MCF 10A (cell line): ENCODE measurements around the gene ZNF215. TPM values are rescaled to one million over a fixed set of nuclear protein-coding genes. Genes with fewer than 3 reads are reported as not detected.

ENCODE experiments used
- BruUV-seq: library from RNA; stranded (reverse); fragments of 400-500 nt; replicated peaks from 2 replicates; lab custom pipeline; 2021; lab: Mats Ljungman, UMichigan
- CTCF ChIA-PET: fragments of 300-600 bp; sonication (Branson Sonifier 250); formaldehyde crosslinking; extraction: SDS; loops from one replicate; lab custom pipeline; 2021; ENCODE audit warnings: antibody characterized with exemption, inconsistent platforms; lab: Yijun Ruan, JAX
- POLR2A ChIA-PET: fragments of 300-600, 350-650 bp; sonication (Branson Sonifier 250); formaldehyde crosslinking; extraction: SDS; loops from one replicate; lab custom pipeline; 2020; ENCODE audit warnings: antibody characterized with exemption, inconsistent platforms; lab: Yijun Ruan, JAX
- DNase-seq: peaks from one replicate; pipeline ENCODE4 v3.0.0-alpha.2; 2018; ENCODE audit not compliant: unreplicated experiment
- H3K27ac Mint-ChIP-seq: one replicate; pipeline ENCODE4 v1.8.0; 2022; ENCODE audit warnings: mild to moderate bottlenecking, low read depth, mixed read lengths; ENCODE audit not compliant: unreplicated experiment
- H3K27me3 Mint-ChIP-seq: one replicate; pipeline ENCODE4 v1.8.0; 2022; ENCODE audit warnings: mixed read lengths; ENCODE audit not compliant: insufficient read depth, unreplicated experiment
- H3K36me3 Mint-ChIP-seq: one replicate; pipeline ENCODE4 v1.8.0; 2022; ENCODE audit warnings: mild to moderate bottlenecking, moderate library complexity, mixed read lengths; ENCODE audit not compliant: insufficient read depth, unreplicated experiment
- H3K4me1 Mint-ChIP-seq: one replicate; pipeline ENCODE4 v1.8.0; 2022; ENCODE audit warnings: mixed read lengths; ENCODE audit not compliant: insufficient read depth, unreplicated experiment
- H3K4me3 Mint-ChIP-seq: one replicate; pipeline ENCODE4 v1.8.0; 2022; ENCODE audit warnings: mild to moderate bottlenecking, moderate library complexity, mixed read lengths; ENCODE audit not compliant: unreplicated experiment
- H3K9me3 Mint-ChIP-seq: one replicate; pipeline ENCODE4 v1.8.0; 2022; ENCODE audit warnings: mixed read lengths; ENCODE audit not compliant: unreplicated experiment
- intact Hi-C: fragments of 100-400 bp; cut with micrococcal nuclease; formaldehyde crosslinking; loops from 2 replicates; pipeline ENCODE4 v1.14.1; 2022
- total RNA-seq: library from RNA; stranded (reverse); gene quantifications from 2 replicates; pipeline ENCODE4 v1.2.3, GENCODE V29; 2022
- TF ChIP-seq, protein P1 (sequence below): fragments of 200-600 bp; IDR thresholded peaks from one replicate; pipeline ENCODE4 v1.8.0; 2022; ENCODE audit warnings: antibody characterized with exemption, mild to moderate bottlenecking; ENCODE audit not compliant: unreplicated experiment

Gene ZNF215
- total RNA-seq, 1 experiment from 2014 or later, result 11.1 TPM

DNA sequence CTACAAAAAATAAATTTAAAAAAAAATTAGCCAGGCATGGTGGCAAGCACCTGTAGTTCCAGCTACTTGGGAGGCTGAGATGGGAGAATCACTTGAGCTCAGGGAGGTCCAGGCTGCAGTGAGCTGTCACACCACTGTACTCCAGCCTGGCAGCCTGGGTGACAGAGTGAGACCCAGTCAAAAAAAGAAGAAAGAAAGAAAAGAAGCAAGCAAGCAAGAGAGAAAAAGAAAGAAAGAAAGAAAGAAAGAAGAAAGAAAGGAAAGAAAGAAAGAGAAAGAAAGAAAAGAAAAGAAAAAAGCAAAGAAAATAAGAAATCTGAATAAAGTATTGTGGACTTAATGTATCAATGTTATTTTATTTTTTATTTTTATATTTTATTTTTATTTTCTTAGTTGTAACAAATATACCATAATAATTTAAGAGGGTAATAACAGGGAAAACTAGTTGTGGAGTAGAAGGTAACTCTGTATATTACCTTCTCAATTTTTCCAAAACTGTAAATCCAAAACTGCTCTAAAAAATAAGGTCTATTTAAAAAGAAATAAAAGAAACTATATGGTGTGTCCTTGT is 1.1 kb upstream of the ZNF215 start:
- no peaks in the 10 kb centered on the region for H3K36me3 Mint-ChIP-seq
- TF ChIP-seq, protein P1, sequence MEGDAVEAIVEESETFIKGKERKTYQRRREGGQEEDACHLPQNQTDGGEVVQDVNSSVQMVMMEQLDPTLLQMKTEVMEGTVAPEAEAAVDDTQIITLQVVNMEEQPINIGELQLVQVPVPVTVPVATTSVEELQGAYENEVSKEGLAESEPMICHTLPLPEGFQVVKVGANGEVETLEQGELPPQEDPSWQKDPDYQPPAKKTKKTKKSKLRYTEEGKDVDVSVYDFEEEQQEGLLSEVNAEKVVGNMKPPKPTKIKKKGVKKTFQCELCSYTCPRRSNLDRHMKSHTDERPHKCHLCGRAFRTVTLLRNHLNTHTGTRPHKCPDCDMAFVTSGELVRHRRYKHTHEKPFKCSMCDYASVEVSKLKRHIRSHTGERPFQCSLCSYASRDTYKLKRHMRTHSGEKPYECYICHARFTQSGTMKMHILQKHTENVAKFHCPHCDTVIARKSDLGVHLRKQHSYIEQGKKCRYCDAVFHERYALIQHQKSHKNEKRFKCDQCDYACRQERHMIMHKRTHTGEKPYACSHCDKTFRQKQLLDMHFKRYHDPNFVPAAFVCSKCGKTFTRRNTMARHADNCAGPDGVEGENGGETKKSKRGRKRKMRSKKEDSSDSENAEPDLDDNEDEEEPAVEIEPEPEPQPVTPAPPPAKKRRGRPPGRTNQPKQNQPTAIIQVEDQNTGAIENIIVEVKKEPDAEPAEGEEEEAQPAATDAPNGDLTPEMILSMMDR, result no peak
- no peak for DNase-seq
- H3K4me3 Mint-ChIP-seq, result no peak overlapping the region
- intact Hi-C loops, result no loop called here
- H3K27me3 Mint-ChIP-seq, result no peaks in the 10 kb centered on the region
- POLR2A ChIA-PET, result interaction anchor here (1.9 to 3.0 kb wide), 2 partner anchors 12 to 95 kb away, joined by 6 to 12 read pairs; partner anchors contain the start of genes NLRP14 and ZNF214
- no TSS peak for BruUV-seq
- CTCF ChIA-PET, result interaction anchor here (0.6 to 3.3 kb wide), 5 partner anchors 75 to 1576 kb away, joined by 3 to 9 read pairs (median 3); no protein-coding TSS in a partner anchor
- H3K27ac Mint-ChIP-seq, result peak overlapping the region; percentile 59
- peaks cover 21% of the 10 kb centered on the region for H3K4me1 Mint-ChIP-seq
- no peaks in the 10 kb centered on the region for H3K9me3 Mint-ChIP-seq

DNA sequence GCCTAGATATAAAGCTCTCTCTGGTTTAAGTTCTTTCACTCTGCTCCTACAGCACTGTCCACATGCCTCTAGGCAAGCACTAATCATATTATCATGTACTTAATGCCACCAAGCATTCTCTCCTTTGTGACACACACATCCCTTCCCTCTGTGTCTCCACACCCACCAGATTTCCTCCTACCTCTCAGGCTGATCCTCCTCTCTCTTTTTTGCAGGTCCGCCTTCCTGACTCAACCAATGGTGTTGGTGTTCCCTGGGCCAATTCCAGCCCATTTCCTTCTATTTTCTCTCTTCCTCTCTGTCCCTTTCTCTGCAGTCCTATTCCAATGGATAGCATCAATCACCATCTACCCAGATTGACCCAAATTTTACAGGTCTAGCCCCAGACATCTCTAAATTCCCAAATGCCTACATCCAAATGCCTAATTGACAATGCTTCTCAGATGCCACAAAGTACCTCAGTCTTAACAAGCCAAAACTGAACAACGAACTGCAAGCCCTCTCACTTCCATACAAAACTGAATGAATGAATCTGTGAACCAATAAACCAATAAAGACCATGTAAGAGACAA is 504 bp upstream of the ZNF215 start:
- intact Hi-C loops, result loop anchor here (1.0 kb wide), 2 partner anchors 95 to 113 kb away; partner anchors contain the start of genes NLRP14 and ZNF214
- TSS peak; percentile 72 for BruUV-seq

DNA sequence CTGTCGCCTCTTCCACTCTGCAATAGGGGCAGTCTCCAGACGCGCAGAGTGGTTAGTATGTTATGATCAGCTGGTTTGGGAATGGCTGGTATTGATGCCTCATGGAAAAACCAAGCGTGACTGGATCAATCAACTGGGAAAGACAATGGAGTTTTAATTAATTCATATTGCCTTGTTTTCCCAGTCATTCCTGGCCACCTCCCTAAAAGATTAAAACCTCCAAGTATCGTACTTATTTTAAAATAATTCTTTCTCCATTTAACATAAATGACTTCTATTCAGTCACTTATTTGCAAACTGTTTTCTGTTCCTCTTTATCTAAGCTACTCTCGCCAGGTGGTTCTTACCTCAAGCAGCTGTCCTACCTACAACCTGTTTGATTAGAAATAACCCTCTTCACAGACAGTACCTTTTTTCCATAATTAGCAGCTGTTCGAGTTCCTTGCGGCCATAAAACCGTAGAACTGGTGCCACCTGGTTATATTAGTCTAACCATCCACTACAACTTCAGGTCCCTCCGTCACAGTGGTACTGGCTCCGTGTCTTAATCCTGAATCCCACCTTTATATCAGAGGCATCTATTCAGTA is 898 bp downstream of the ZNF215 start:
- peak; percentile 17 for DNase-seq
- BruUV-seq, result no TSS peak
- H3K4me1 Mint-ChIP-seq, result peaks cover 21% of the 10 kb centered on the region
- no peaks in the 10 kb centered on the region for H3K9me3 Mint-ChIP-seq
- ChIA-PET CTCF (interaction anchor here (0.5 to 4.7 kb wide), 5 partner anchors 65 to 398 kb away, joined by 3 to 34 read pairs (median 3); no protein-coding TSS in a partner anchor), POLR2A (interaction anchor here (0.7 to 3.0 kb wide), 7 partner anchors 11 to 673 kb away, joined by 3 to 16 read pairs (median 6); partner anchors contain the start of genes NLRP14 and ZNF214)
- peak overlapping the region; percentile 59 for H3K27ac Mint-ChIP-seq
- H3K27me3 Mint-ChIP-seq, result no peaks in the 10 kb centered on the region
- peaks cover under 1% of the 10 kb centered on the region for H3K36me3 Mint-ChIP-seq
- TF ChIP-seq, protein P1, result no peak
- H3K4me3 Mint-ChIP-seq, result peak overlapping the region; percentile 98
- intact Hi-C loops, result no loop called here

More for the DNA sequence above, 504 bp upstream of the ZNF215 start:
- TF ChIP-seq, protein P1, result no peak
- H3K9me3 Mint-ChIP-seq, result no peaks in the 10 kb centered on the region
- no peaks in the 10 kb centered on the region for H3K36me3 Mint-ChIP-seq
- peaks cover 21% of the 10 kb centered on the region for H3K4me1 Mint-ChIP-seq
- peak overlapping the region; percentile 98 for H3K4me3 Mint-ChIP-seq
- POLR2A ChIA-PET, result interaction anchor here (0.7 to 3.0 kb wide), 9 partner anchors 10 to 323 kb away, joined by 3 to 16 read pairs (median 5); partner anchors contain the start of genes NLRP14, RRP8 and ZNF214
- DNase-seq, result peak; percentile 29
- no peaks in the 10 kb centered on the region for H3K27me3 Mint-ChIP-seq
- CTCF ChIA-PET, result interaction anchor here (4.7 kb wide), 1 partner anchor 113 kb away, joined by 34 read pairs; no protein-coding TSS in a partner anchor
- peak overlapping the region; percentile 59 for H3K27ac Mint-ChIP-seq

DNA sequence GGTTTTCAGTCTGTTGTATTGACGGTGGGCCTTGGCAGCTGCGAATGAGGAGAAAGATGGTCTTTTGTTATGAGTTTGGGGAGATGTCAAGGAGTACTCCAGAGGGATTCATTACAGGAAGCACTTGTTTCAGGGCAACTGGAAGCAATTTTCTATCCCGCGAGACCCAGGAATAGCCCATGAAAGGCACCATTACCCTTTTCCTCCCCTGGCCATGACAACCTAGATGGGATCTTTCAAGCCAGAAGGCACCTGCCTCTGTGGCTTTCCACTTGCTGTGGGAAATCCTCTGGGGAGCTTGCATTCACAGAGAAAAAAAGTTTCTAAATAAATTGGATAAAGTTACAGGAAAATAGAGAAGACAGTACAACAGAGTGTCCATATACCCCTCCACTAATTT is 2.7 kb downstream of the ZNF215 start:
- Mint-ChIP-seq H3K4me3 (no peak overlapping the region), H3K27me3 (no peaks in the 10 kb centered on the region), H3K27ac (peak overlapping the region; percentile 11), H3K36me3 (peaks cover 19% of the 10 kb centered on the region), H3K9me3 (no peaks in the 10 kb centered on the region), H3K4me1 (peaks cover 21% of the 10 kb centered on the region)
- CTCF ChIA-PET, result interaction anchor here (4.7 kb wide), 1 partner anchor 116 kb away, joined by 34 read pairs; no protein-coding TSS in a partner anchor
- TF ChIP-seq, protein P1, result no peak
- intact Hi-C loops, result no loop called here
- BruUV-seq, result no TSS peak
- POLR2A ChIA-PET, result no interaction called here
- no peak for DNase-seq
